GM21529 (cell line): ENCODE data around the gene SLC1A7.

Experiments
- ATAC-seq: cut with Tn5 transposase; IDR thresholded peaks from one replicate; pipeline ENCODE4 v1.9.1; 2021; ENCODE audit not compliant: unreplicated experiment

SLC1A7 gene

GRCh38 chr1:53134961-53135734 lies 7.3 kb downstream of the SLC1A7 start:
- ATAC-seq, result no peak

GRCh38 chr1:53134042-53134485 lies 8.4 kb downstream of the SLC1A7 start:
- no peak for ATAC-seq

GRCh38 chr1:53133261-53134041 lies 9.0 kb downstream of the SLC1A7 start:
- ATAC-seq, result no peak

GRCh38 chr1:53132176-53132575 lies 10.3 kb downstream of the SLC1A7 start:
- no peak for ATAC-seq

- no peak for ATAC-seq
Measured at GRCh38 chr1:53131590-53131938, 10.9 kb downstream of the SLC1A7 start.

GRCh38 chr1:53130878-53131589 lies 11.4 kb downstream of the SLC1A7 start:
- no peak for ATAC-seq

- ATAC-seq, result no peak
Measured at GRCh38 chr1:53130598-53130877, 11.9 kb downstream of the SLC1A7 start.

- ATAC-seq, result no peak
Measured at GRCh38 chr1:53129891-53130597, 12.4 kb downstream of the SLC1A7 start.

GRCh38 chr1:53128401-53128800 lies 14.0 kb downstream of the SLC1A7 start:
- ATAC-seq, result no peak

GRCh38 chr1:53127546-53127945 lies 14.9 kb downstream of the SLC1A7 start:
- ATAC-seq, result no peak

GRCh38 chr1:53126495-53126894 lies 15.9 kb downstream of the SLC1A7 start:
- ATAC-seq, result no peak

- ATAC-seq, result no peak
Measured at GRCh38 chr1:53125623-53126360, 16.6 kb downstream of the SLC1A7 start.

GRCh38 chr1:53125122-53125521 lies 17.3 kb downstream of the SLC1A7 start:
- no peak for ATAC-seq

GRCh38 chr1:53123453-53124140 lies 18.8 kb downstream of the SLC1A7 start:
- no peak for ATAC-seq

- ATAC-seq, result no peak
Measured at GRCh38 chr1:53122961-53123413, 19.5 kb downstream of the SLC1A7 start.

GRCh38 chr1:53122201-53122885 lies 20.1 kb downstream of the SLC1A7 start:
- no peak for ATAC-seq

GRCh38 chr1:53121319-53122172 lies 20.9 kb downstream of the SLC1A7 start:
- no peak for ATAC-seq

- ATAC-seq, result no peak
Measured at GRCh38 chr1:53120659-53121058, 21.8 kb downstream of the SLC1A7 start.
